GM21737 (cell line): ENCODE measurements around the gene RCN2.
"Not testable (repeated sequence)": the region's sequence is repeated elsewhere in the genome, so short reads cannot be mapped to it uniquely, and the experiment has no call there.

Source experiments
- ATAC-seq: cut with Tn5 transposase; IDR thresholded peaks from one replicate; pipeline ENCODE4 v1.9.1; 2021; ENCODE audit warnings: mild to moderate bottlenecking, moderate library complexity; ENCODE audit not compliant: unreplicated experiment

RCN2 gene

DNA sequence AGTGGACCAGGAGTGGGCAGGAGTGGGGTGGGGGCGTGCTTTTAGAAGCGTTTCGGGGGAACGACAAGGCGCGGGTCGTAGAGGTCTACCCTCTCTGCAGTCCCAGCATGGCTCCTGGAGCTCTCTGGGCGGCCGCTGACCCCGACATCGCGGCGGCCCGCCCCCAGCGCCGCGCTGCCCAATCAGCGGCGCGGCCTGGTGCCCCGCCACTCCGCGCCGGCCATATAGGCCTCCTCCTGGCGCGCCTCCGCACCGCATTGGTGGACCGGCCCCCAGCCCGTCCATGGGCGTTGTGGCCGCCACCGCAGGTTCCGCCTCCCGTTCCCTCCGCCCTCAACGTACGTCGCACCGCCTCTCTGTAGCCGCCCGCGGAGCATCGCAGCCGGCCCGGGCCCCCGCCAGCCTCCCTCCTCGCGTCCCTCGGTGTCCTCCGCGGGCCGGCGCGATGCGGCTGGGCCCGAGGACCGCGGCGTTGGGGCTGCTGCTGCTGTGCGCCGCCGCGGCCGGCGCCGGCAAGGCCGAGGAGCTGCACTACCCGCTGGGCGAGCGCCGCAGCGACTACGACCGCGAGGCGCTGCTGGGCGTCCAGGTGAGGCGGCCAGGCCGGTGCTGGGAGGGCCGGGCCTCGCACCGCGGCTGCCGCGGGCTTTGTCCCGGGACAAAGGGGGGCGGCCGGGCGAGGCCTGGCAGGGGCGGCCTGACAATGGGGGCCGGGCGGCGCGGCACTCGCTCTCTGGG, at the start of gene RCN2:
Gene RCN2, plus strand, starts transcription at position 353 of the 738 bp plus-strand sequence. Its CDS starts 93 bp downstream, at position 446.
- ATAC-seq, result peak; percentile 99

DNA sequence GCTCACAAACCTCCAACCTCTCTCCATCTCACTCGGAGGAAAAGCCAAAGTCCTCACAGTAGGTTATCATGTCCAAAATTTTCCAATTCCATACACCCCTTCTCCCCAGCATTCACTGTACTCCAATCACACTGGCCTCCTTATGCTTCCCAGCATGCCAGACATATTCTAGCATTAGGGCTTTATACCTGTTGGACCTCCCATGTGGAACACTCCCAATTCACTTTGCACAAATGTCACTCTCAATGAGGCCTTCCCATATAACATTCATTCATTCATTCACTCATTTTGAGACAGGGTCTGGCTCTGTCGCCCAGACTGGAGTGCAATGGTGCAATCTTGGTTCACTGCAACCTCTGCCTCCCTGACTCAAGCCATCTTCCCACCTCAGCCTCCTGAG, 46.3 kb upstream of the RCN2 start:
- no peak for ATAC-seq

- not testable (repeated sequence) for ATAC-seq
These were observed 44.0 kb upstream of the RCN2 start for GRCh38 chr15:76887280-76888141.

- ATAC-seq, result not testable (repeated sequence)
These were observed 38.7 kb upstream of the RCN2 start for GRCh38 chr15:76892836-76893235.

DNA sequence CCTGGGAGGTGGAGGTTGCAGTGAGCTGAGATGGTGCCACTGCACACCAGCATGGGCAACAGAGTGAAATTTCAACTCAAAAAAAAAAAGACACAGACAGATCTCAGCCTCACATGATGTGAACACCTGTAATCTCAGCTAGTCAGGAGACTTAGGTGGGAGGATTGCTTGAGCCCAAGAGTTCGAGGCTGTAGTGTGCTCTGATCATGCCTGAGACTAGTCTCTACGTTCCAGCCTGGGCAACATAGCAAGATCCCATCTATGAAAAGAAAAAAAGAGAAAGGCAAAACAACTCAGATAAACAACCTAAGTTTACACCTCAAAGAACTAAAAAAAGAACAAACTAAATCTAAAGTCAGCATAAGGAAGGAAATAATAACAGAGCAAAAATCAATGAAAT, 37.4 kb upstream of the RCN2 start:
- ATAC-seq, result no peak

- ATAC-seq, result no peak
These were observed 33.4 kb upstream of the RCN2 start for GRCh38 chr15:76898102-76898501.

GRCh38 chr15:76899176-76899930, 32.2 kb upstream of the RCN2 start:
- ATAC-seq, result not testable (repeated sequence)

GRCh38 chr15:76899931-76900310, 31.6 kb upstream of the RCN2 start:
- not testable (repeated sequence) for ATAC-seq

DNA sequence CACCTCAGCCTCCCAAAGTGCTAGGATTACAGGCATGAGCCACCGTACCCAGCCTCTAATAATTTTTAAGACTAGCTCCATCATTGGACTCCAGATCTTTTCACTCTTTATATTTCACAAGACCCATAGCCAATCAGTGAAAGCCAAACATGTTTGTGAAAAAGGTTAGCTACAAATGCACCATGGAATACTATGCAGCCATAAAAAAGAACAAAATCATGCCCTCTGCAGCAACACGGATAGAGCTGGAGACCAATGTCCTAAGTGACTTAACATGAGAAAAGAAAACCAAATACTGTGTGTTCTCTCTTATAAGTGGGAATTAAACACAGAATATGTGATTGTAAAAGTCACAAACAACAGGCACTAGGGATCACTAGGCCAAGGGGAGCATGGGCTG, 29.6 kb upstream of the RCN2 start:
- ATAC-seq, result no peak

- no peak for ATAC-seq
These were observed 28.3 kb upstream of the RCN2 start for GRCh38 chr15:76903251-76903681.

GRCh38 chr15:76904461-76905012, 27.0 kb upstream of the RCN2 start:
- peak; percentile 3 for ATAC-seq

GRCh38 chr15:76905013-76905839, 26.3 kb upstream of the RCN2 start, which contains the start of gene SCAPER:
SCAPER (minus strand) TSS chr15:76905340; CDS start chr15:76883817, 21,523 bp downstream.
- ATAC-seq, result peak; percentile 80

DNA sequence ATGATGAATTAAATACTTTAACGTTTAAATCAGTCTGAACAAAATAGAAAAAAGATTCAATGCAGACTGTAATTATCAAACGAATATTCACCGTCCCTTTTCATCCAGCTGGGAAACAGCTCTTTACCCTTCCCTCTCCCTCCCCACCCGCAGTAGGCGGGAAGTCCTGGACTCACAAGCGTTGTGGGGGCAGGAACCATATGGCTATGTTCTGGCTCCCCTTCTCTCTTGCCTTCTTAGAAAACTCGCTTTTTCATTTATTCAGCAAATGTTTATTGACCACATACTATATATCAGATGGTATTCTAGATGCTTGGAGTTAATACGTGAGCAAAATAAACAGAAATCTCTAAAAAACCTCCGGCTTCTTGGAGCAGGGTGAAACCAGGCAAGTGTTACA, 25.7 kb upstream of the RCN2 start:
- ATAC-seq, result no peak

- no peak for ATAC-seq
These were observed 19.1 kb upstream of the RCN2 start for GRCh38 chr15:76912430-76912829.

DNA sequence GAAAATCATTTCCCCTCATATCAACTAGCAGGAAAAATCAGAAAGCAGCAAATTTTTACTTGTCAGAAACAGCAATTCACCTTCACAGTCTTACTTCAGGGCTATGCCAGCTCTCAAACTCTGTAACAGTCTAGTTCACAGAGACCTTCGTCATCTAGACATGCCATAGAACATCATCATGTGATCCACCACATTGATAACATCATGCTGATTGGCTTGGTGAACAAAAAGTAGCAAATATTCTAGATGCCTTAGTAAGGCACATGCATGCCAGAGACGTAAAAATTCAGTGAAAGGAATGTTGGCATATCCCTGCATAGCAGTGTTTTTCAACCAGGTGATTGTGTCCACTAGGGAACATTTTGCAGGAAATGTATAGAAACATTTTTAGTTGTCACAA, 17.8 kb upstream of the RCN2 start:
- no peak for ATAC-seq

- no peak for ATAC-seq
These were observed 15.2 kb upstream of the RCN2 start for GRCh38 chr15:76916369-76916768.

GRCh38 chr15:76928201-76928600, 3.3 kb upstream of the RCN2 start:
- ATAC-seq, result no peak

- ATAC-seq, result no peak
These were observed 2.4 kb upstream of the RCN2 start for GRCh38 chr15:76929011-76929760.

GRCh38 chr15:76930831-76931396, 635 bp upstream of the RCN2 start:
- no peak for ATAC-seq
